ENCODE measurements around the gene FTH1.

FTH1 gene

DNA sequence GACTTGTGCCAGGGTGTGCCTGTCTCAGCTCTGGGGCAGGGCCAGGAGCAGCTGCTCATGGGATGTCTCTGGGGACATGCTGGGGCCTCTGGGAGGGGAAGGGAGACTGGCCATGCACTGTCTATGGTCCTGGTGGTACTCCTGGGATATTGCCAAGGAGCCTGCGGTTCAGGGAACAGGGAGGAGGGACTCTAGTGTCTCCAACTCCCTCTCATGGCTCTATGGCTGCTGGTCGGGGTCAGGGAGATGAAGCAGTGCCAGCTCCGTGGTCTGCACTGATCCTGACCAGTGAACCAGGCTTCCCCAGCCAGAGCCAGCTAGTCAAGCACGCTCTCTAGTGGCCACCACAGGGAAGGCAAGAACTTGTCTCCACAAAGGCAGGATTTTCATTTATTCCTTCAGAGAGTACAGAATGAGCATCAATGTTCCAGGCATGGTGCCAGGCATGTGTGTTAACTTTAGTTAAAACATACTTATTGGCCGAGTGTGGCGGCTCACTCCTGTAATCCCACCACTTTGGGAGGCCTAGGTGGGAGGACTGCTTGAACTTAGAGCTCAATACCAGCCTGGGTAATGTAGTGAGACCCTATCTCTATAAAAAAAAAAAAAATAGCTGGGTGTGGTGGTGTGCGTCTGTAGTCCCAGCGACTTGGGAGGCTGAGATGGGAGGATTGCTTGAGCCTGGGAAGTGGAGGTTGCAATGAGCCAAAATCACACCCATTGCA is 19.8 kb downstream of the FTH1 start:
- DNase-seq: peak; percentile 71

DNA sequence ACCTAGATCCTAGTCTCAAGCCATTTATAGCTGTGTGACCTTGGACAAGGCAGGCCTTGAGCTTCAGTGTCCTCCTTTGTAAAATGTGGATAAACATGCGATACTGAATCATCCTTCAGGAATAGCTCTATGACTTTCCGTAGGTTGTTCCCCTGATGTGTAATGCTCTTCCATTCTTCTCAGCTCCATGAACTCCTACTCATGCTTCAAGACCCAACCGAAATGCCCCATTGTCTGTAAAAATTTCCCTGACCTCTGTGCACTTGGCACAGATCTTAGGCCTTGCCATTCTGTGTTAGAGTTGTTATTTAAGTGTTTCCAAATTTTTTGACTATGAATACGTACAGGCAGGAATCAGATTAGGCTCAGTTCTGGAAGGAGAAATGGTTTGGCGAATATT is 20.5 kb downstream of the FTH1 start:
- DNase-seq: no peak

DNA sequence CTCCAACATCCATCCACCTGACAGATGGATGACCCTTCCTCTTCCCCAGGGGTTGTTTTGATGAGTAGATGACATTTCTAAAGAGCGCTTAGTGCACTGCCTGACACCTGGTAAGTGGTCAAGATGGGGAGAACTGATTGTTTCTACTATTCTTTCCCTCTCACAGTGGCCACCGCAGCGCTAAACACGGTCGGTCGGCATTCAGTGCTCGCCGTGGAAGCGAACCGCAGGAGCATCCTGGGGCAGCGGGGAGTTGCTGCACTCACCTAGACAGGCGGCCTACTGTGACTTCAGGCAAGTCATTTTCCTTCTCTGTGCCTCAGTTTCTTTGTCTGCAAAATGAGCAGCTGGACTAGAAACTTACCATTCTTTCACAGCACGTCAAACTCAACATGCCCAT is 22.2 kb downstream of the FTH1 start:
- DNase-seq: no peak

DNA sequence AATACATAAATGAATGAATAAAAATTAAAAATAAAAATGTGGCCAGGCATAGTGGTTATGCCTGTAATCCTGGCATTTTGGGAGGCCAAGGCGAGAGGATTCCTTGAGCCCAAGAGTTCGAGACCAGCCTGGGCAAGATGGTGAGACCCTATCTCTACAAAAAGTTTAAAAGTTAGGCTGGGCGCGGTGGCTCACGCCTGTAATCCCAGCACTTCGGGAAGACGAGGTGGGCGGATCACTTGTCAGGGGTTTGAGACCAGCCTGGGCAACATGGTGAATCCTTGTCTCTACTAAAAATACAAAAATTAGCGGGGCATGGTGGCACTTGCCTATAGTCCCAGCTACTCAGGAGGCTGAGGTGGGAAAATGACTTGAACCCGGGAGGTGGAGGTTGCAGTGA is 27.0 kb downstream of the FTH1 start:
- DNase-seq: no peak

DNA sequence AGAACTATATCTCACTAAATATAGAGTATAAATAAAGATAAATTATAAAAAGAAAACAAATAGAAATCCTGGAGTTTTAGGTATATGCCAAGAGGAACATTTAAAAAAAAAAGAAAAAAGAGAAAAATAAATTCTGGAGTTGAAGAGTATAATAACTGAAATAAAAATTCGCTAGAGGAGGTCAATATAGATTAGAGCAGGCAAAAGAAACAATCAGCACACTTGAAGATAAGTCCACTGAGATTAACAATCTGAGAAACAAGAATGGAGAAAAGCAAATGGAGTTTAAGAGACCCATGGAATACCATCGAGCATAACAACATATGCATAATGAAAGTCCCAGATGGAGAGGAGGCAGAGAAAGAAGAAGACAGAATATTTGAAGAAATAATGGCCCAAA is 31.6 kb downstream of the FTH1 start:
- no peak for DNase-seq

DNA sequence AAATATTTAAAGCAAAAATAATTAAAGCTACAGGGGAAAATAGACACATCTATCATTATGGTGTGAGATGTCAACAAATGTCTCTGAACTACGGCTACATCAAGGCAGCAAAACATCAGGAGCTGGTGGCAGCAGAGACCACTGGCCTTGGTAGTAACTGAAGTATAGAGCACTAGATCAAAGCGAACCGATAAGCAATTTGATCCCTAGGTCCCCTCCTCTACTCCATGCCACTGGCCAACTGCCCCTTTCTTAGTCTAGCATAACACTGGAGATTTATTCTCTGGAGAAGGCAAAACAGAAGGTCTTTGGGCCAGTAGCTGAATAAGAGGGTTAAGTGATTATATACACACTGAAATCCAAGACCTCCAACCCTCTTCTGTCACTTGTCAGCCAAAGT is 36.5 kb downstream of the FTH1 start:
- no peak for DNase-seq

DNA sequence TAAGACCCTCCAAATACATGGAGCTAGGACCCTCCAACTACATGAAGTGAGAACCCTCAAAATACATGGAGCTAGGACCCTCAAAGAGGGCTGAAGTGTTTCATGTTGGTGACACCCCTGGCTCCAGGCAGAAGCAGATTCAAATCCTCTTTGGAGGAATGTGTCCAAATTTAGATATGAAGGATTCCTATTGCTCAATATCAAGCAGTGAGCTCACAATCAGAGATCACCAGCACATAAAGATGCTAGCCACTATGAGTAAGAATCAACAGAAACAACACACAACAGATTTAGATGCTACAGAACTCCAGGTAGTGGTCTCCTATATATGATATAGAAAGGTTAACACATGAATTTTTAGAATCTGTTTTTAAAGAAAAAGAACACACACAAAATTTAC is 38.8 kb downstream of the FTH1 start:
- DNase-seq: no peak

DNA sequence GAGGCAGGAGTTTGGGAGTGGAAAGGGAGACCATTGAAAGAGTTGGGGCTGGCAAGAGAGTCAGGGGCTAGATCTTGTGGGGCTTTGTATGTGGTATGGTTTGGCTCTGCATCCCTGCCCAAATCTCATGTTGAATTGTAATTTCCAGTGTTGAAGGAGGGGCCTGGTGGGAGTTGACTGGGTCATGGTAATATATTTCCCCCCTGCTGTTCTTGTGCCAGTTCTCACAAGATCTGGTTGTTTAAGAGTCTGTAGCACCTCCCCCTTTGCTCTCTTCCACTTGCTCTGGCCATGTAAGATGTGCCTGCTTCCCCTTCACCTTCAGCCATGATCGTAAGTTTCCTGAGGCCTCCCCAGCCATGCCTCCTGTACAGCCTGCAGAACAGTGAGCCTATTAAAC is 39.9 kb downstream of the FTH1 start:
- no peak for DNase-seq

- no peak for DNase-seq
Observed at GRCh38 chr11:61926235-61926634, 41.2 kb downstream of the FTH1 start.

DNA sequence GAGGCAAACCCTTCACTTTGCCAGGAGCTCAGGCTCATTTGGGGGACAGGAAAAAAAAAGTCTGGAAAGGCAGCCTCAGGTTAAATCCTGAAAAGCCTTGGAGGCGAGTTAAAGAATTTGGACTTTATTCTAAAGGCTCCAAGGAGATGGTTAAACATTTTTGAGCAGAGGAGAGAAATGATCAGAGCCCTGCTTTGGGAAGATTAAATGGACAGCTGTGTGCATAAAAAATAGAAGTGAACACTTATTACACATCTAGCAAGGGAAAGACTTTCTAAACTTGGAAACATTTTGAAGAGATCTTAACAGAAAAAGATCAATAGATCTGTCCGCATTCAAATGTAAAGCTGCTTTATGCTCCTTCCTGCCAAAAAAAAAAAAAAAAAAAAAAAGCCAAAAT is 41.7 kb downstream of the FTH1 start:
- DNase-seq: no peak

- DNase-seq: no peak
Observed at GRCh38 chr11:61924064-61924455, 43.4 kb downstream of the FTH1 start.

DNA sequence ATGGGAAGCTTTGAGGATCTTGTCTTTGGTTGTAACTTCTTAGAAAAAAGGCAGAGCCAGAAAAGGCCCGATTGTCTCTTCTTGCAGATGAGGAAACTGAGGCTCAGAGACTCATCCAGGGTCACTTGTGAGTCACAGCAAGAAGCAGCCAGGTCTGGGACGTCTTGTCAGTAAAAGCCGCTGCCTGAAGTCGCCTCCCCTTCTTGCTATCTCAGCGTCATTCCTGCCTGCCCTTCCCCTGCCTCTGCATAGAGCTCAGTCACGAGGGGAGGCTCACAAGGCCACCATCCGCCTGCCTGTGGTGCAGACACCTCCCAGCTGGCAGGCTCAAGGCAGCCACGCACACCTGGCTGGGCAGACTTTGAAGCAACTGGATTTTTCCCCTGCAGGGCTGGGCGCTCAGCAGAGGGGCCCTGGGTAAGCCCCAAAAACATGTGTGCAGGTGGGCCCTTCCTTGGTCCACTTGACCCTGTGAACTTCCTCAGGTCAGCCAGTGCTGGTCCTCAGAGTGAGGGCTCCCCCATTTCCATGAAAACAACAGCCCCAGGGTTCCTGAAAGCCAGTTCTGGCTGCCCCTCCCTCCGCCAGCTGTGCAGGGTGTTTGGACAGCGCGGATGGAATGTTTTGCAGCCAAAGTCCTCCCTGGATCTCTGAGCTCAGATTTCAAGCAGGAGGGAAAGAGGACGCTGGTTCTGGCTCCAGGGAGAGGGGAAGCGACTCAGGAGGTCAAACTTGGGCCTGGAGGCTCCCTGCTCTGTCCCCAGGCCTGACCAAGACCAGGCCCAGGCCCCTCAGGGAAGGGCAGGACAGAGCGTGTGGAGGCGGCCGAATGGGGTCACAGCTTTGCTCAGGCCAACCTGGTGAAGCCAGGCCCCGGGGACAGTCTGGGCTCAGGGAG is 44.0 kb downstream of the FTH1 start:
- no peak for DNase-seq

DNA sequence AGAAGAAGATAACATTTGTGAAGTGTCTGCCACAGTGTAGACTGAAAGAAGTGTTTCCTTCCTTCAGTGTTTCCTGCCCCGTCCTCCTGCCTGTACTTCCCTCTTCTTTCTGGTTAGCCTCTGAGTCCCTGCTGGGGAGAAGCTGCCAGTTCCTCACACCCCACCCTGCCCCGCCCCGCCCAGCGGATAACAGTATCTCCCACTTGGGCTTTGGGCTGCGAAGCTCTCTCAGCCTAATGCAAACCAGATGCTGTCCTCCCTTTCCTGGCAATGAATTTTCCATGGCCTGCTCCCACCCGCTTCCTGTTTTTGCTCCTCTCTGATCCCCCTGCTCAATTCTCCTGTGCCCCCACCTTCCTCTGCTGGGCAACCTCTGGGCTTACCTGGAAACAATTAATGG is 44.9 kb downstream of the FTH1 start:
- DNase-seq: no peak

GRCh38 chr11:61921446-61921845 is 46.0 kb downstream of the FTH1 start:
- no peak for DNase-seq

DNA sequence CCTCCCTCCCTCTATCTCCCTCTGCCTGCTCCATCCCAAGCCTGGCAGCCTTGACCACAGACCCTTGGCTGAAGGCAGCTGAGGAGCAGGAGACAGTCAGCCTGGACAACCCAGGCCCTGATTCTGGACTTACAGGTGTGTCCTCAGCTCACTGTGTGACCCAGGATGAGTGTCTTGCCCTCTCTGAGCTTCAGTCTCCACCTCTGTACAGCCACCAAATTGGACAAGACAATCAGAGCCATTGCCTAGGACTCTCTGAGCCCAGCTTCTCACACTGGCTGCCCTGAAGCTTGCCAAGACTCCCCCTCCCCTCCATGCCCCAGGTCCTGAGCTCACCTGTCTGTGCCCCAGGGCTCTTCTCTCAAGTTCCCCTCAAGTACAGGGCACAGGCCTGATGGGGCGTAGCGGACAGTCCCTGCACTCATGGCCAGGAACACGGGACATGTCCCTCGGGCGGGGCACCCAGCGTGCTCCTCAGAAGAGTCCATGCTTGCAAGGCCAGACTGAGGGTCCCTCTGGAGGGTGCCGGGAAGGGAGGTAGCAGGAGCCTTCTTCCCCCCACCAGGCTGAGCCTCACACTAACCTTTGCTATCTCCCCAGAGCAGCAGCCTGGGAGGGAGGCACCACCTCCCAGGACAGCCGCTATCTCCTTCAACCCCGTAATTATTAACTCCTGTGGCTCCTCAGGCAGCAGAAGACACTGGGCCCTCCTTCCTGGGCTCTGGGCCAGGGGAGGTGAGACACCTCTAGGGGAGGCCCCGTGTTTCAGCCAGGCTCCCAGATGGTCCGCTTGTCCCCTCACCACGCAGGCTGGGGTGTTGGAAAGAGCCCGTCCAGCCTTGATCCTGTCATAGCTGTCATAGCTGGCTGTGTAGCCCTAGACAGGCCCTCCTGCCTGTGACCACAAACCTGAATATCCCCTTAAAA is 47.5 kb downstream of the FTH1 start:
- DNase-seq: no peak

- no peak for DNase-seq
Observed at GRCh38 chr11:61918938-61919704, 48.3 kb downstream of the FTH1 start.

- no peak for DNase-seq
Observed at GRCh38 chr11:61918251-61918937, 49.0 kb downstream of the FTH1 start.

DNA sequence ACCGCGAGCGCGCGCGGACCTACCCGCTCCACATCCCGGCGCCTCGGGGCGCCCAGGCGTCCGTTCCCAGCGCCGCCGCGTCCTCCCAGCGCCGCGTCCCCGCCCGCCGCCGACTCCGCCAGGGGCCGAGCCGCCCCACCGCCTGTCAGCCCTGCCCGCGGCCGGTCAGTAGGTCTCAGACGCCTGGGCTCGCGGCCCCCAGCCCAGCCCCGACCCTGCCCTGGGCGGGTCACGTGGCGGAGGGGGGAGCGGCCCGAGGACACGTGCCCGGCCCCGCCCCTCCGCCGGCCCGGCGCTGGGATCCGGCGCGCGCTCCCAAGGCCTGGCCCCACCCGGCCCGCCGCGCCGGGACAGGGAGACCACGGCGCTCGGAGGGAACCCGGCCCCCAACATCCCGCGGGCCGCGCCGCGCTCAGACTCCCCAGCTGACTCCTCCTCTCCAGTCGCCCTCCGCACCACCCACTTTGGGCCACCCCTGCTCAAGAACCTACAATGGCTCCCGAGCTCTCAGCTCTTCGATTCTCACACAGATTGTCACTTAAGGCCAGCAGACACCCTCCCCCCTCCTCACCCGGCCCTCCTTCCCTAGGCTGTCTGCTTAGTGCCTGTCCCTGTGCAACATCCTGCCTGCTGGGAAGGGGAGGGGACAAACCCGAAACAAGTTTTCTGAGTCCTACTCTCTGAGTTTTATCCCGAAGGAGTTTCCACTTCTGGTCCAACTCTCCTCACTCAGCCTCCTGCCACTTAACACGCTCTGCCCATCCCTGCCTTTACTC is 49.9 kb downstream of the FTH1 start, which contains the start of gene RAB3IL1:
RAB3IL1 (minus strand) TSS at position 233 of the 776 bp plus-strand sequence; CDS start at position 34, 199 bp downstream.
- no peak for DNase-seq

DNA sequence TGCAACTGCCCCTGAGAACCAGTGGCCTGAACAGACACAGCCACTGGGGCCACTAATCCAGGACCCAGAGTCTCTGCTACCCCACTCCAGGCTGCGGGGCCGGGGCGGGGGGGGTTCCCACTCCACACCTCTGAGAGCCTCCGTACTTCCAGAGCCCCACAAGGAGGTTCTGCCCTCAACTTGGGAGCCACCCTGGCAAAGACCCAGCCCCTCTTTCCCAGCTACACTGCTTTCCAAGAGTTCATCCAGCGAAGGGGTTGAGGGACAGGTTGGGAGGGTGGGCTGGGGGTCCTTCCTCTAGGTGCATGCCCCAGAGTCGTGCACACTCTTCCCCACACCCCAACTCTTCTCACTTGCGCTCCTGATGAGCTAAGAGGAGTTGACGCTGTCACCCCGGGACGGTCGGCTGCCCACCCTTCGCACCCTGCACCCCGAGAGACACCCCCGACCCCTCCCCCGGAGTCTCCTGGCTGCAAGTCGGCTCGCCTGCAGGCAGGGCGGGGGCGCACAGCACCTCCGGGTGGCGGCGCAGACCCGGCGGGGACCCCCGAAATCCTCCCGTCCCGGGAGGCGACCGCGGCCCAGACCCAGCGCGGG is 50.6 kb downstream of the FTH1 start:
- no peak for DNase-seq

- DNase-seq: no peak
Observed at GRCh38 chr11:61914471-61915171, 52.8 kb downstream of the FTH1 start.
